ENCODE measurements around the gene ERCC6. TPM values are rescaled to one million over a fixed set of nuclear protein-coding genes. Genes with fewer than 3 reads are reported as not detected.

Gene ERCC6
- total and polyA plus RNA-seq, 2 donors (not counting 1 experiment from before 2014, with no cell fraction given): 8.1 to 59.8 TPM

DNA sequence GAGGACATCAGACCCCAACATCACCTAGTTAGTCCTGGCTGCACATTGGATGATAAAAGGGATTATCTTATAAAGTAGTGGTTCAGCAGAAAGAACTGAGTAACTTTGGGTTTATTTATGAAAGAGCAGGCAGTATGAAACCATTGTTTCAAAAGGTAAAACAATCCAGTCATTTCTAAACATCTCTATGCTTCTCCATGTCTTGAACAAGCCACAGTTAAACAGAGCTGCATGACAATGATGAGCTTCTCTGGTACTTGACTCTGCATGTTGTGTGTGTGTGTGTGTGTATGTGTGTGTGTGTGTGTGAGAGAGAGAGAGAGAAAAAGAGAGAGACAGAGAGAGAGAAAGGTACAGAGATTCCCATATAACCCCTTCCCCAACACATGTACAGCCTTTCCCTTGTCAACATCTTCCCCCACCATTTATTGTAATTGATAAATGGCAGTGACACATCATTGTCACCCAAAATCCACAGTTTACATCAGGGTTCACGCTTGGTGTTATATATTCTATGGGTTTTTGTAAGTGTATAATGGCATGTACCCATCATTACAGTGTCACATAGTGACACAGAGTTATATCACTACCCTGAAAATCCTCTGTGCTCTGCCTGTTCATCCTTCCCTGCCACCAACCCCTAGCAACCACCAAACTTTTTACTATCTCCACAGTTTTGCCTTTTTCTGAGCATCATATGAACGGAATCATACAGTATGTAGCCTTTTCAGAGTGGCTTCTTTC, 38.4 kb upstream of the ERCC6 start:
- Histone ChIP-seq H3K9ac (ENCODE audit: low read length) (no peak overlapping the region), H4K20me1 (ENCODE audit: control insufficient read depth, insufficient read depth, low read length, poor library complexity, severe bottlenecking) (no peaks in the 10 kb centered on the region), H3K4me3 (ENCODE audit: control extremely low read depth in 1 of 5, extremely low read depth in 1 of 5, insufficient read depth in 1 of 5, low read depth in 2 of 5, low read length in 4 of 5) (no peak overlapping the region), H3K4me1 (ENCODE audit: control insufficient read depth in 2 of 2, insufficient read depth in 2 of 2, low read length in 2 of 2) (no peaks in the 10 kb centered on the region), H3K79me2 (ENCODE audit: control insufficient read depth, insufficient read depth, low read length) (no peaks in the 10 kb centered on the region), H3K9me3 (ENCODE audit: control extremely low read depth in 1 of 3, control insufficient read depth in 2 of 3, insufficient read depth in 1 of 3, low read length in 2 of 3) (no peaks in the 10 kb centered on the region), H2AFZ (ENCODE audit: insufficient read depth, low read depth, low read length, poor library complexity, severe bottlenecking) (no peak overlapping the region), H3K27ac (ENCODE audit: low read length in 2 of 2) (no peak overlapping the region), H3K36me3 (replicated peaks in 1 of 2; ENCODE audit: control extremely low read depth in 1 of 2, control insufficient read depth in 1 of 2, extremely low read depth in 1 of 2, insufficient read depth in 2 of 2, low read length in 1 of 2) (no peaks in the 10 kb centered on the region), H3K4me2 (replicated peaks; ENCODE audit: low read depth, low read length, poor library complexity, severe bottlenecking) (no peak overlapping the region), H3K27me3 (replicated peaks in 1 of 4; ENCODE audit: control extremely low read depth in 1 of 4, control insufficient read depth in 3 of 4, insufficient read depth in 4 of 4, low read length in 3 of 4) (peaks cover 0 to 2% (median 0%) of the 10 kb centered on the region in 4 experiments)
- POLR2A ChIA-PET: no interaction called here
- peaks cover 18% of the 10 kb centered on the region for H3K27me3 Mint-ChIP-seq
- intact Hi-C loops (cut with micrococcal nuclease): no loop called here
- TF ChIP-seq EZH2 (IDR thresholded peaks at IDR 0.05; ENCODE audit: borderline replicate concordance, insufficient read depth, low read depth, low read length, poor library complexity, severe bottlenecking): no peak
- TF ChIP-seq, protein P1, sequence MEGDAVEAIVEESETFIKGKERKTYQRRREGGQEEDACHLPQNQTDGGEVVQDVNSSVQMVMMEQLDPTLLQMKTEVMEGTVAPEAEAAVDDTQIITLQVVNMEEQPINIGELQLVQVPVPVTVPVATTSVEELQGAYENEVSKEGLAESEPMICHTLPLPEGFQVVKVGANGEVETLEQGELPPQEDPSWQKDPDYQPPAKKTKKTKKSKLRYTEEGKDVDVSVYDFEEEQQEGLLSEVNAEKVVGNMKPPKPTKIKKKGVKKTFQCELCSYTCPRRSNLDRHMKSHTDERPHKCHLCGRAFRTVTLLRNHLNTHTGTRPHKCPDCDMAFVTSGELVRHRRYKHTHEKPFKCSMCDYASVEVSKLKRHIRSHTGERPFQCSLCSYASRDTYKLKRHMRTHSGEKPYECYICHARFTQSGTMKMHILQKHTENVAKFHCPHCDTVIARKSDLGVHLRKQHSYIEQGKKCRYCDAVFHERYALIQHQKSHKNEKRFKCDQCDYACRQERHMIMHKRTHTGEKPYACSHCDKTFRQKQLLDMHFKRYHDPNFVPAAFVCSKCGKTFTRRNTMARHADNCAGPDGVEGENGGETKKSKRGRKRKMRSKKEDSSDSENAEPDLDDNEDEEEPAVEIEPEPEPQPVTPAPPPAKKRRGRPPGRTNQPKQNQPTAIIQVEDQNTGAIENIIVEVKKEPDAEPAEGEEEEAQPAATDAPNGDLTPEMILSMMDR (IDR thresholded peaks at IDR 0.05): no peak
- CTCF ChIA-PET: interaction anchor here (1.2 kb wide), 1 partner anchor 11 kb away, joined by 3 read pairs; no protein-coding TSS in a partner anchor
- H3K9me3 Mint-ChIP-seq (ENCODE audit: insufficient read depth): no peaks in the 10 kb centered on the region
- H3K4me3 Mint-ChIP-seq: no peak overlapping the region
- ATAC-seq (ENCODE audit: low read depth) (no peak), DNase-seq (no peak)
- no CpG with 5 or more reads among the region's 2 CpGs for WGBS (ENCODE audit: insufficient coverage)
- no peak overlapping the region for H3K27ac Mint-ChIP-seq
- H3K4me1 Mint-ChIP-seq: no peaks in the 10 kb centered on the region

DNA sequence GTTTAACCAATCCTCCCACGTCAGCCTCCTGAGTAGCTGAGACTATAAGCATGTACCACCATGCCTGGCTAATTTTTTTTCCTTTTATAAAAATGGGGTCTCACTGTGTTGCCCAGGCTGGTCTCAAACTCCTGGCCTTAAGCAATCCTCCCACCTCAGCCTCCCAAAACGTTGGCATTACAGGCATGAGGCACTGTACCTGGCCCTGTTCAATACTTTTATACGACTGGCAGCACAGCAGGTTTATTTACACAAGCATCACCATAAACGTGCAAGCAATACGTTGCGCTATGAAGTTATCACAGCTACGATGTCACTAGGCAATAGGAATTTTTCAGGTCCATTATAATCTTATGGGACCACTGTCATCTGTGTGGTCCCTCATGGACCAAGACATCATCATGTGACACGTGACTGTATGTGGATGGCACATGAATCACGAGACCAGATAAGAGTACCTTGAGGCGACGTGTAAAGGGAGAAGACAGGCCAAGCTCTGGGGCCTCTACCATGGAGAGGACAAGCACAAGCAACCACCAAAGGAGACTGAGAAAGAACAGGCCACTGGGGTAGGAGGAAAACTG, 36.7 kb upstream of the ERCC6 start:
- H3K4me1 Mint-ChIP-seq: no peaks in the 10 kb centered on the region
- Histone ChIP-seq H3K4me3 (ENCODE audit: control extremely low read depth in 1 of 5, extremely low read depth in 1 of 5, insufficient read depth in 1 of 5, low read depth in 2 of 5, low read length in 4 of 5) (no peak overlapping the region), H3K9ac (ENCODE audit: low read length) (no peak overlapping the region), H3K27me3 (replicated peaks in 1 of 4; ENCODE audit: control extremely low read depth in 1 of 4, control insufficient read depth in 3 of 4, insufficient read depth in 4 of 4, low read length in 3 of 4) (peaks cover 0 to 2% (median under 1%) of the 10 kb centered on the region in 4 experiments), H3K27ac (ENCODE audit: low read length in 2 of 2) (no peak overlapping the region), H3K9me3 (ENCODE audit: control extremely low read depth in 1 of 3, control insufficient read depth in 2 of 3, insufficient read depth in 1 of 3, low read length in 2 of 3) (no peaks in the 10 kb centered on the region), H3K79me2 (ENCODE audit: control insufficient read depth, insufficient read depth, low read length) (no peaks in the 10 kb centered on the region), H3K4me1 (ENCODE audit: control insufficient read depth in 2 of 2, insufficient read depth in 2 of 2, low read length in 2 of 2) (no peaks in the 10 kb centered on the region), H3K4me2 (replicated peaks; ENCODE audit: low read depth, low read length, poor library complexity, severe bottlenecking) (no peak overlapping the region), H2AFZ (ENCODE audit: insufficient read depth, low read depth, low read length, poor library complexity, severe bottlenecking) (no peak overlapping the region), H4K20me1 (ENCODE audit: control insufficient read depth, insufficient read depth, low read length, poor library complexity, severe bottlenecking) (no peaks in the 10 kb centered on the region), H3K36me3 (replicated peaks in 1 of 2; ENCODE audit: control extremely low read depth in 1 of 2, control insufficient read depth in 1 of 2, extremely low read depth in 1 of 2, insufficient read depth in 2 of 2, low read length in 1 of 2) (no peaks in the 10 kb centered on the region)
- intact Hi-C loops (cut with micrococcal nuclease): no loop called here
- DNase-seq (no peak), ATAC-seq (ENCODE audit: low read depth) (no peak)
- no peaks in the 10 kb centered on the region for H3K9me3 Mint-ChIP-seq (ENCODE audit: insufficient read depth)
- no peak overlapping the region for H3K4me3 Mint-ChIP-seq
- peaks cover 20% of the 10 kb centered on the region for H3K27me3 Mint-ChIP-seq
- 91% methylated on average over 11 of the region's 11 CpGs for WGBS (ENCODE audit: insufficient coverage)
- H3K27ac Mint-ChIP-seq: no peak overlapping the region
- POLR2A ChIA-PET: no interaction called here
- CTCF ChIA-PET: no interaction called here
- TF ChIP-seq, protein P1 (IDR thresholded peaks at IDR 0.05): no peak
- no peak for TF ChIP-seq EZH2 (IDR thresholded peaks at IDR 0.05; ENCODE audit: borderline replicate concordance, insufficient read depth, low read depth, low read length, poor library complexity, severe bottlenecking)
